ENCODE measurements around the gene IL17C. TPM values are rescaled to one million over a fixed set of nuclear protein-coding genes. Genes with fewer than 3 reads are reported as not detected.

IL17C gene, protein sequence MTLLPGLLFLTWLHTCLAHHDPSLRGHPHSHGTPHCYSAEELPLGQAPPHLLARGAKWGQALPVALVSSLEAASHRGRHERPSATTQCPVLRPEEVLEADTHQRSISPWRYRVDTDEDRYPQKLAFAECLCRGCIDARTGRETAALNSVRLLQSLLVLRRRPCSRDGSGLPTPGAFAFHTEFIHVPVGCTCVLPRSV
- total RNA-seq (2022; extraction: Qiagen RNA extraction; ENCODE audit: low read depth), result not detected in 5 replicates

GRCh38 chr16:88638323-88639230 lies at the start of gene IL17C:
Gene IL17C (plus strand): TSS chr16:88638572. CDS start chr16:88638642, 70 bp downstream.

GRCh38 chr16:88650749-88651275 lies 12.4 kb downstream of the IL17C start, which contains the start of gene CYBA:
Gene CYBA (minus strand): TSS chr16:88651053. CDS start chr16:88651013, 40 bp downstream.

DNA sequence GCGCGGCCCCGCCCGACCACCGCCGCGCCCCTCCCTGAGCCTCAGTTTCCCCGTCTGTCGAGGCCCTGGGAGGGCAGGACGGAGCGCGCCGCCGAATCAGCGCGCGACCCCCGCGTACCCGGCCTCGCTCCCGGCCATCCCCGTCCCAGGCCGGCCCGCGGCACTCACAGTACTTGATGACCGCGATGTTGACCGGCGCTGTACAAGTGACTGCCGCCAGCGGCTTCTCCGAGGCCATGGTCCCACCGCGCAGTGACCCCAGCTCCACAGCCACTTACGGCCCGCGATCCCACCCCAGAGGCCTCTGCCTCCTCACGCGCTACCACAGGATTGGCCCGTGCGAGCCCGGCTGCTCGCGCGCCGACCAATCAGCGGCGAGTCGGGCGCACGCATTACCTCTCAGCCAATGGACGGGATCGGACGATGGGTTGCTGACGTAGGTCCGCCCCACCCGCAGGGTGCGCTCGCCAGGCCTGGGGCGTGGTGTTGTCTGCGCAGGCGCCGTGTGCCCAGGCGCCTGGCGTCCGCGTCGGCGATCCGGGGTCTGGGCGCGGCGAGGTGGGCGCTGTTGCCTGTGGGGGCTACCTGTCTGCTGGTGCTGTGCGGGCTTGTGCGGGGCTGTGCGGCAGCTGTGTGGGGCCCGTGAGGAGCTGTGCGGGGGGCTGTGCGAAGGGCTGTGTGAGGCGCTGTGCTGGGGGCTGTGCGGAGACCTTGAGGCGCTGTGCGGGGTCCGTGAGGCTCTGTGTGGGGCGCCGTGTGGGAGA lies 24.7 kb downstream of the IL17C start, which contains the start of gene MVD:
TSS of gene MVD (minus strand) at position 249 of the 764 bp plus-strand sequence. CDS start at position 238, 11 bp downstream.

DNA sequence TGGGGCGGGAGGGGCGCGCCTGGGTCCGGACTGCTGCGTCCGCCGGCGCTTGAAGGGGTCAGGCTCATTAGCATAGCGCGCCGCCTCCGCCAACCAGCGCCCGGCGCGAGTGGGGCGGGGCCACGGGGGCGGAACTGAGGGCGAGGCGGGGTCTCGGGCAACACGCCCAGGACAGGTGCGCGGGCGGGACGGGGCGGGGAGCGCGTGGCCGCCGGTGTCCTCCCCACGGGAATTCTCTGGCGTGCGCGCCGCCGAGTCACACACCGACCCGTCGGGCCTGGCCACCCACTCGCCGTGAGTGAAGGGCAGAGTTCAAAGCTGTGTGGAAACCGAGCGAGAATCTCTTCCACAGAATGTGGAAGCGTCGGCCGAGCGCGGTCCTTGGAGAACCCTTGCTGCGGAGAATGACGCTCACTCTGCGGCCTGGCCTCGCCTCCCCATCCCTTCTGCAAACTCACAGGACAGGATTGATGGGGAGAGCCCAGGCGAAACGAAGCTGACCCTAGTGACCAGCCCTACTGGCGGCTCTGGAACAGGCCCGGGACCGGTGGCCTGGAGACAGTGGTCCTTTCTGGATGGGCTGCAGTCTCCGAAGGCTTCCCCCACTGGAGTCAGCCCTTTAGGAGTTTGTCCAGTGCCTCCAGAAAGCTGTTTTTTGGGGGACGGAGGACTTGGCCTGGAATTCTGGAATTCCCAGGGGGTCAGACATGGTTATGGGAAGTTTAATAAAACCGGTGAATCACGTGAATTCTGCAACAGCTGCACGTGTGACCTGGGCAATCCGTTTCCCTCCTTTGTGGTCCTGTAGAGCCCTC lies 48.3 kb downstream of the IL17C start, which contains the start of gene SNAI3:
TSS of gene SNAI3 (minus strand) at position 69 of the 815 bp plus-strand sequence. CDS start 101 bp downstream, outside the sequence.

Other genes with a start within 250 kb of the IL17C start
- 5.0 to 9.3 TPM (median 8.8 TPM) in 5 replicates for gene ZFPM1, start 185.3 kb upstream of the IL17C start, total RNA-seq (2022; extraction: Qiagen RNA extraction; ENCODE audit: low read depth)
- 46.1 to 59.8 TPM (median 53.6 TPM) in 5 replicates for gene ZC3H18, start 68.2 kb upstream of the IL17C start, total RNA-seq (2022; extraction: Qiagen RNA extraction; ENCODE audit: low read depth)
- 238 to 286 TPM (median 248 TPM) in 5 replicates for gene CYBA, start 12.5 kb downstream of the IL17C start, total RNA-seq (2022; extraction: Qiagen RNA extraction; ENCODE audit: low read depth)
- gene MVD, start 24.5 kb downstream of the IL17C start, total RNA-seq (2022; extraction: Qiagen RNA extraction; ENCODE audit: low read depth), result 18.7 to 24.5 TPM (median 21.0 TPM) in 5 replicates
- 0.11 to 0.26 TPM (median 0.15 TPM) in 5 replicates for gene SNAI3, start 47.9 kb downstream of the IL17C start, total RNA-seq (2022; extraction: Qiagen RNA extraction; ENCODE audit: low read depth)
- gene RNF166, start 67.8 kb downstream of the IL17C start, total RNA-seq (2022; extraction: Qiagen RNA extraction; ENCODE audit: low read depth), result 11.0 to 19.8 TPM (median 15.9 TPM) in 5 replicates
- 25.0 to 34.1 TPM (median 30.1 TPM) in 5 replicates for gene CTU2, start 67.9 kb downstream of the IL17C start, total RNA-seq (2022; extraction: Qiagen RNA extraction; ENCODE audit: low read depth)
- 104 to 153 TPM (median 134 TPM) in 5 replicates for gene PIEZO1, start 146.6 kb downstream of the IL17C start, total RNA-seq (2022; extraction: Qiagen RNA extraction; ENCODE audit: low read depth)
- 27.6 to 35.3 TPM (median 30.7 TPM) in 5 replicates for gene CDT1, start 165.2 kb downstream of the IL17C start, total RNA-seq (2022; extraction: Qiagen RNA extraction; ENCODE audit: low read depth)
- gene APRT, start 173.4 kb downstream of the IL17C start, total RNA-seq (2022; extraction: Qiagen RNA extraction; ENCODE audit: low read depth), result 326 to 419 TPM (median 363 TPM) in 5 replicates
- 37.9 to 49.4 TPM (median 44.9 TPM) in 5 replicates for gene GALNS, start 218.4 kb downstream of the IL17C start, total RNA-seq (2022; extraction: Qiagen RNA extraction; ENCODE audit: low read depth)
- gene TRAPPC2L, start 218.6 kb downstream of the IL17C start, total RNA-seq (2022; extraction: Qiagen RNA extraction; ENCODE audit: low read depth), result 95.2 to 120 TPM (median 106 TPM) in 5 replicates
- not detected in 5 replicates for gene PABPN1L, start 228.1 kb downstream of the IL17C start, total RNA-seq (2022; extraction: Qiagen RNA extraction; ENCODE audit: low read depth)

All from A549 treated with DMSO at 1 μM for 4 hours (cell line).